Measurements from ENCODE around the gene WDR83. TPM values are rescaled to one million over a fixed set of nuclear protein-coding genes. Genes with fewer than 3 reads are reported as not detected.

The WDR83 gene
- total and polyA plus RNA-seq, 2 of the 8 experiments (the other 6 are each of a cell fraction or from before 2014, with no cell fraction given) = 12.6 to 15.3 TPM

DNA sequence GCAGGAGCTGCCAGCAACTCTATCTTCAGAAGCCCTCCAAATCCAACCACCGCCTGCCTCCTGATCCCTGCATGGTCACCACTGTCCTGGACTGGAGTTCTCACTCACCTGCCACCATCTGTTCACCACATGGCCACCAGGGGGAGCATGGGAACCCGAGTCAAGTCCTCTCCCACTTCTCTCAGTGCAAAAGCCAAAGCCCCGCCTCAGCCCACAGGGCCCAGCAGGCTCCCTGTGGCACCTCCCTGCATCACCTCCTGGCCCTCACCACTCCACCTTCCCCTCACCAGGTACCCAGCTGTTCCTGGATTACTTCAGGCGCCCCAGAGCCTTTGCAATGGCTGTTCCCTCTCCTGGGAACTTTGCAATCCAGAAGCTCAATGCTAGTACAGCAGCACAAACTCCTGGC is 9.8 kb downstream of the WDR83 start (continued):
- TF ChIP-seq, protein P1, sequence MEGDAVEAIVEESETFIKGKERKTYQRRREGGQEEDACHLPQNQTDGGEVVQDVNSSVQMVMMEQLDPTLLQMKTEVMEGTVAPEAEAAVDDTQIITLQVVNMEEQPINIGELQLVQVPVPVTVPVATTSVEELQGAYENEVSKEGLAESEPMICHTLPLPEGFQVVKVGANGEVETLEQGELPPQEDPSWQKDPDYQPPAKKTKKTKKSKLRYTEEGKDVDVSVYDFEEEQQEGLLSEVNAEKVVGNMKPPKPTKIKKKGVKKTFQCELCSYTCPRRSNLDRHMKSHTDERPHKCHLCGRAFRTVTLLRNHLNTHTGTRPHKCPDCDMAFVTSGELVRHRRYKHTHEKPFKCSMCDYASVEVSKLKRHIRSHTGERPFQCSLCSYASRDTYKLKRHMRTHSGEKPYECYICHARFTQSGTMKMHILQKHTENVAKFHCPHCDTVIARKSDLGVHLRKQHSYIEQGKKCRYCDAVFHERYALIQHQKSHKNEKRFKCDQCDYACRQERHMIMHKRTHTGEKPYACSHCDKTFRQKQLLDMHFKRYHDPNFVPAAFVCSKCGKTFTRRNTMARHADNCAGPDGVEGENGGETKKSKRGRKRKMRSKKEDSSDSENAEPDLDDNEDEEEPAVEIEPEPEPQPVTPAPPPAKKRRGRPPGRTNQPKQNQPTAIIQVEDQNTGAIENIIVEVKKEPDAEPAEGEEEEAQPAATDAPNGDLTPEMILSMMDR (IDR thresholded peaks at IDR 0.05; ENCODE audit: control extremely low read depth in 1 of 3, insufficient read depth in 1 of 3, low read depth in 1 of 3, low read length in 3 of 3) = peak; percentile 82 to 97 (median 94)

All from H1 (cell line).